HT-29 (cell line): ENCODE data around the gene MYG1. TPM values are rescaled to one million over a fixed set of nuclear protein-coding genes. Genes with fewer than 3 reads are reported as not detected.
A peak's percentile ranks its signal among the peaks of the same experiment; 100 is the strongest.
"Not testable (repeated sequence)": the region's sequence is repeated elsewhere in the genome, so short reads cannot be mapped to it uniquely, and the experiment has no call there.

ENCODE experiments used
- DNase-seq: peaks from one replicate; pipeline ENCODE4 v3.0.0-alpha.2; 2015; ENCODE audit warnings: low spot score
- total RNA-seq: library from RNA; depleted of rRNA; stranded (reverse); fragments of >200 nt; shearing (Covaris generic); gene quantifications from 2 replicates; pipeline ENCODE4 v1.2.3, GENCODE V29; 2014

Gene MYG1
- total RNA-seq, 1 experiment from 2014 or later = 106 TPM

GRCh38 chr12:53327435-53328042, 28.0 kb downstream of the MYG1 start:
- DNase-seq = peak; percentile 32

- DNase-seq = no peak
Observed at GRCh38 chr12:53328043-53328435, 28.5 kb downstream of the MYG1 start.

- DNase-seq = no peak
Observed at GRCh38 chr12:53330671-53331070, 31.2 kb downstream of the MYG1 start.

- DNase-seq = not testable (repeated sequence)
Observed at GRCh38 chr12:53332339-53332738, 32.8 kb downstream of the MYG1 start.

- no peak for DNase-seq
Observed at GRCh38 chr12:53332744-53333143, 33.2 kb downstream of the MYG1 start.

GRCh38 chr12:53333289-53333688, 33.8 kb downstream of the MYG1 start:
- no peak for DNase-seq

- no peak for DNase-seq
Observed at GRCh38 chr12:53333845-53334244, 34.4 kb downstream of the MYG1 start.

- DNase-seq = no peak
Observed at GRCh38 chr12:53334822-53335221, 35.3 kb downstream of the MYG1 start.

- DNase-seq = no peak
Observed at GRCh38 chr12:53336181-53336681, 36.7 kb downstream of the MYG1 start, which contains the start of gene SP7. Gene SP7 (minus strand): TSS chr12:53336354. CDS start chr12:53335646, 708 bp downstream.

- DNase-seq = no peak
Observed at GRCh38 chr12:53338017-53338416, 38.5 kb downstream of the MYG1 start.

- no peak for DNase-seq
Observed at GRCh38 chr12:53338916-53339315, 39.4 kb downstream of the MYG1 start.

GRCh38 chr12:53340398-53340797, 40.9 kb downstream of the MYG1 start:
- DNase-seq = no peak

GRCh38 chr12:53343449-53343848, 44.0 kb downstream of the MYG1 start:
- no peak for DNase-seq

GRCh38 chr12:53343969-53344368, 44.5 kb downstream of the MYG1 start:
- DNase-seq = no peak

- DNase-seq = no peak
Observed at GRCh38 chr12:53344487-53344823, 45.0 kb downstream of the MYG1 start.

GRCh38 chr12:53344824-53345485, 45.5 kb downstream of the MYG1 start:
- DNase-seq = peak; percentile 68

- DNase-seq = no peak
Observed at GRCh38 chr12:53345486-53346188, 46.1 kb downstream of the MYG1 start.

- no peak for DNase-seq
Observed at GRCh38 chr12:53346491-53346890, 47.0 kb downstream of the MYG1 start.

- DNase-seq = no peak
Observed at GRCh38 chr12:53347905-53348304, 48.4 kb downstream of the MYG1 start.

- peak; percentile 97 for DNase-seq
Observed at GRCh38 chr12:53352331-53353256, 53.1 kb downstream of the MYG1 start.

- DNase-seq = no peak
Observed at GRCh38 chr12:53353257-53353655, 53.8 kb downstream of the MYG1 start.

- DNase-seq = no peak
Observed at GRCh38 chr12:53355121-53355520, 55.6 kb downstream of the MYG1 start.
